ENCODE measurements around the gene PAM.

DNA sequence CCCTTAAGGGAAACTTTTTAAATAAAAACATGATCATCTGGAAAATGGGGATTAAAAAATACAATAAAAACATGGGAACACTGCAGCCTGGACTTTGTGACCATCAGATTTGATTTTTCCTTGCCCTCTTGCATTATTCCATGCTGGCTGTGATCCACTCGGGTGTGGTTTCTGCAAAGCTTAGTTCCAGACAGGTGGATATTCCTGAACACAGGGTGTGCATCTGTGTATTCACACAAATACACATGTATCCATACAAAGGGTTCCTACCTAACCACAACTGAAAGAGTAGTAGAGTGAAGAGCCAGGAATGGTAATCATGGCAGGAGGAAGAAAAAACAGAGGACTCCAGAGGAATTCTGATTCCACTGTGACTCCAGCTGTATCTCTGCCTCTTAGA, 178.2 kb downstream of the PAM start:
- TF ChIP-seq, protein P1, sequence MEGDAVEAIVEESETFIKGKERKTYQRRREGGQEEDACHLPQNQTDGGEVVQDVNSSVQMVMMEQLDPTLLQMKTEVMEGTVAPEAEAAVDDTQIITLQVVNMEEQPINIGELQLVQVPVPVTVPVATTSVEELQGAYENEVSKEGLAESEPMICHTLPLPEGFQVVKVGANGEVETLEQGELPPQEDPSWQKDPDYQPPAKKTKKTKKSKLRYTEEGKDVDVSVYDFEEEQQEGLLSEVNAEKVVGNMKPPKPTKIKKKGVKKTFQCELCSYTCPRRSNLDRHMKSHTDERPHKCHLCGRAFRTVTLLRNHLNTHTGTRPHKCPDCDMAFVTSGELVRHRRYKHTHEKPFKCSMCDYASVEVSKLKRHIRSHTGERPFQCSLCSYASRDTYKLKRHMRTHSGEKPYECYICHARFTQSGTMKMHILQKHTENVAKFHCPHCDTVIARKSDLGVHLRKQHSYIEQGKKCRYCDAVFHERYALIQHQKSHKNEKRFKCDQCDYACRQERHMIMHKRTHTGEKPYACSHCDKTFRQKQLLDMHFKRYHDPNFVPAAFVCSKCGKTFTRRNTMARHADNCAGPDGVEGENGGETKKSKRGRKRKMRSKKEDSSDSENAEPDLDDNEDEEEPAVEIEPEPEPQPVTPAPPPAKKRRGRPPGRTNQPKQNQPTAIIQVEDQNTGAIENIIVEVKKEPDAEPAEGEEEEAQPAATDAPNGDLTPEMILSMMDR (IDR thresholded peaks at IDR 0.05) = no peak
- no peak for TF ChIP-seq POLR2AphosphoS5 (IDR thresholded peaks at IDR 0.05)
- no peak for TF ChIP-seq POLR2A (IDR thresholded peaks at IDR 0.05)

Measured in breast epithelium (tissue), 3 donors.